Measurements from ENCODE around the gene IGFBP5.

IGFBP5 gene, protein sequence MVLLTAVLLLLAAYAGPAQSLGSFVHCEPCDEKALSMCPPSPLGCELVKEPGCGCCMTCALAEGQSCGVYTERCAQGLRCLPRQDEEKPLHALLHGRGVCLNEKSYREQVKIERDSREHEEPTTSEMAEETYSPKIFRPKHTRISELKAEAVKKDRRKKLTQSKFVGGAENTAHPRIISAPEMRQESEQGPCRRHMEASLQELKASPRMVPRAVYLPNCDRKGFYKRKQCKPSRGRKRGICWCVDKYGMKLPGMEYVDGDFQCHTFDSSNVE

GRCh38 chr2:216695401-216695821 lies at the start of gene IGFBP5:
IGFBP5 (minus strand) TSS chr2:216695549; CDS start chr2:216694775, 774 bp downstream.
- DNase-seq (ENCODE audit: low spot score), result peak; percentile 62

- DNase-seq (ENCODE audit: low spot score), result no peak
Observed at GRCh38 chr2:216743781-216744180, 48.4 kb upstream of the IGFBP5 start.

- no peak for DNase-seq (ENCODE audit: low spot score)
Observed at GRCh38 chr2:216742411-216742810, 47.1 kb upstream of the IGFBP5 start.

GRCh38 chr2:216741223-216741593 lies 45.9 kb upstream of the IGFBP5 start:
- no peak for DNase-seq (ENCODE audit: low spot score)

- DNase-seq (ENCODE audit: low spot score), result peak; percentile 73
Observed at GRCh38 chr2:216740557-216741222, 45.3 kb upstream of the IGFBP5 start.

GRCh38 chr2:216739035-216739434 lies 43.7 kb upstream of the IGFBP5 start:
- DNase-seq (ENCODE audit: low spot score), result no peak

- DNase-seq (ENCODE audit: low spot score), result no peak
Observed at GRCh38 chr2:216737676-216738075, 42.3 kb upstream of the IGFBP5 start.

DNA sequence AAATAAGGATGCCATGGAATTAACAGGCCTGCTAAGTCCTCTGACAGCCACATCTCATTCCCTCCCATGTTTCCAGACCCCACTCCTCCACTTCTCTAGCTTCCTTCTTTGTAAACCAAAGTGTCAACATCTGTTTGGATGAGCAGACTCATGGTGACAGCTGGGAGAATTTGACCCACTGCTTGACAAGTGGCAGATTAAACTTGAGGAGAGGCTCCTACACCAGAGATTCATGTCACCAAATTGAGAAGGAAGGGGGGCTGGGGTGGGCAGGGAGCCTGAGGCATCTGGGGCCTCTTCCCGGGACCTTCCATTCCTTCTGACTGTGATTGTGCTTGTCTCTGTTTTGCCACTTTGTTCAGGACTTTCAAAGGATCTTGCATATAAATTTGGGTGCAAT lies 41.0 kb upstream of the IGFBP5 start:
- no peak for DNase-seq (ENCODE audit: low spot score)

DNA sequence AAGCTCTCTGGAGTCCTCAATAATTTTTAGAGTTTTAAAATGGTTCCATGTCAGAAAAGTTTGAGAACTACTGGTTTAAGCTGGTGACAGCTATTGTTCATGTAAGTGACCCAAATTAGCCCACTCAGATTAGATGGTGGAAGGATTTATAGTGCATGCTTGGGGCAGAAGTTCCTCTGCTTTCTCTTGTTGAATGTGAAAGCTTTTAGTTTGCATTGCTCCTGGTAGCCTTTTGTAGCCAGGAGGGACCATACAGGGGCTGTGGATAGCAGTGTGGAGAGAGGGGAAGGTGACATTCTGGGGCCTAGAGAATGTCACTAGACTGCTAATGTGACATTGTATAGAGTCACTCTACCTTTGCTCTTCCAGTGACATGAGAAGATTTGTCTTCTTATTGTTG lies 40.3 kb upstream of the IGFBP5 start:
- DNase-seq (ENCODE audit: low spot score), result no peak

- no peak for DNase-seq (ENCODE audit: low spot score)
Observed at GRCh38 chr2:216735086-216735485, 39.7 kb upstream of the IGFBP5 start.

DNA sequence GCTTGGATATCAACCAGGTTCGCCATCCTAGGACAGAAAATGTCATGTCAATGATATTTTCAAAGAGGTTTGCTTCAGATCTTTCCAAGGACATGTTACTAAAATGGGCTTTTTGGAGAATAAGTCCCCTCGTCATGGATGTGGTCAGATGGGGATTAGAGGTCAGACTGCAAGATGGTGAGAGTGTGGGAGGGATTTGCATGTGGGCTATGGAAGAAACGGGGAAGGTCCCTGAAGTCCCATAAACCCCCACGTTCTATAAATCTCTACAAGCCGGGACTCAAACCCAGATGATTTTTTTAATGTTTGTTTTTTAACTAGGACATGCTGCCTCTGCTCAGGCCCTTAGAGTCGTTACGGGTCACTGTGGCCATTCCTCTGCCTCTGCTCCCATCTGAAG lies 37.7 kb upstream of the IGFBP5 start:
- no peak for DNase-seq (ENCODE audit: low spot score)

DNA sequence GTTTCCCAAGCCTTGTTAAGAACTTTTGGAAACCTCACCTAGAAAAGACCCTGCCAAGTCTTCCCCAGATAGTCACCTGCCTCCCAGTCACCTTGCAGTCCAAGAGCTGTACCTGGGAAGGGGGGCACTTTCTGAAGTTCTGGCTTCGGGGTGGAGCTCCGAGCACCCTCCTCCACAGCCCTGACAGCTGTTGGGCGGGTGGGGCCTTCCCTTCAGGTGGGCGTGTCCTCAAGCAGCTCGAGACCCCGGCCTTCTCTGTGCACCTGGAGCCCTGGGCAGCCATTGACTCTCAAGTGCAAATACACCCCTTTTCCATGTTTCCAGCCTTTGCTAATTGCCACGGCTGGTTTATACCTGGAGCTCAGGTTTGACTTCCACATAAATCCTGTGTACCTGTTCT lies 37.0 kb upstream of the IGFBP5 start:
- no peak for DNase-seq (ENCODE audit: low spot score)

GRCh38 chr2:216731465-216731864 lies 36.1 kb upstream of the IGFBP5 start:
- DNase-seq (ENCODE audit: low spot score), result no peak

GRCh38 chr2:216730871-216731270 lies 35.5 kb upstream of the IGFBP5 start:
- DNase-seq (ENCODE audit: low spot score), result no peak

GRCh38 chr2:216727346-216728122 lies 32.2 kb upstream of the IGFBP5 start:
- no peak for DNase-seq (ENCODE audit: low spot score)

GRCh38 chr2:216724190-216724589 lies 28.8 kb upstream of the IGFBP5 start:
- no peak for DNase-seq (ENCODE audit: low spot score)

- DNase-seq (ENCODE audit: low spot score), result no peak
Observed at GRCh38 chr2:216721141-216721540, 25.8 kb upstream of the IGFBP5 start.

- no peak for DNase-seq (ENCODE audit: low spot score)
Observed at GRCh38 chr2:216720722-216721121, 25.4 kb upstream of the IGFBP5 start.

DNA sequence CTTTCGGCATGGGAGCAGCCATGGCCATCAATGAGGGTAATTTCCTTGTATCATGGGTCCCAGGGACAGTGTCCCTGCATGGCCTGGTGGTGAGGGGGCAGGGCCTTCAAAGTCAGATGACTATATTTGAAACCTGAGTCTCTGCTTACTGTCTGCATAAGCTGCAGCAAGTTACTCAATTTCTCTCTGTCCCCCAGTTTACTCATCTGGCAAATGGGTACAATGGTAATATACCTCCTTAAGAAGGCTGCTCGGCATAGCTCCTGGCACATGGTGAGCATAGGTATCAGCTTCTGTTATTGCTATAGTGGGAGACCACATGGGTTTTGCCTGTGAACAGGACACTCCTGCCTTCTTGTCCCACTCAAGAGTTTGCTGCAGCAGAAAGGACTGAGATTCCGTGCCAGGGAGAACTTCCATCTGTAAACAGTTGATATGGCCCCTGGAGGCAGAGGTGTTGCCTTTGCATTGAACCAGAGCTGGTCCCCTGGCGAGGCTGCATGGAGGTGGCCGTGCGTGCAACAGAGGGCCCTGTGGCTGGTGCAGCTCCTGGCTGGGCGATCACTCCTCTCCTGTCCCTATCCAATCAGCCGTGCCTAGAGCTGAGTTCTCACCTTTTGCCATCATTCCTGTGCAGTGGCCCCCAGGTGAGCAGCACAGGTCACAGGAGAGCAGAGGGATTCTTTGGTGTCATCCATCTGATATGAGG lies 22.7 kb upstream of the IGFBP5 start:
- DNase-seq (ENCODE audit: low spot score), result no peak

DNA sequence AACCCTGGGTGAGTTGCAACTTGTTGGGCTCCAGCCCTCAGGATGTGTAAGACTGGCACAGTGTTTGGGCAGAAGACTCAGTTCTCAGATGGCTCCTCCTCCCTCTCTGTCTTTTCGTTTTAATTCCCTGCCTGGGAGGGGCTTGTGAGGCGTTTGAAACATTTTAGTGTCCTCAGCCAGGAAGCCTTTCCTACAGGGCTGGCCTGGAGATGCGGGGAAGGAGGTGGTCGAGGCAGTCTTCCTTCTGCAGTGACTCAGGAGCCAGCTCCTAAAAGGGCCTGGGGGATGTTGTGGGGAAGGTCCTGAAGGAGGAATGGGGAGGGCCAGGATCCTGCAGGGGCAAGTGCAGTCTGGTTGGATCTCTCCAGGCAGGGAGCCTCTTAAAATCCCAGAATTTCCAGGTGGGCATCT lies 22.1 kb upstream of the IGFBP5 start:
- no peak for DNase-seq (ENCODE audit: low spot score)

GRCh38 chr2:216716109-216716508 lies 20.8 kb upstream of the IGFBP5 start:
- DNase-seq (ENCODE audit: low spot score), result no peak

DNA sequence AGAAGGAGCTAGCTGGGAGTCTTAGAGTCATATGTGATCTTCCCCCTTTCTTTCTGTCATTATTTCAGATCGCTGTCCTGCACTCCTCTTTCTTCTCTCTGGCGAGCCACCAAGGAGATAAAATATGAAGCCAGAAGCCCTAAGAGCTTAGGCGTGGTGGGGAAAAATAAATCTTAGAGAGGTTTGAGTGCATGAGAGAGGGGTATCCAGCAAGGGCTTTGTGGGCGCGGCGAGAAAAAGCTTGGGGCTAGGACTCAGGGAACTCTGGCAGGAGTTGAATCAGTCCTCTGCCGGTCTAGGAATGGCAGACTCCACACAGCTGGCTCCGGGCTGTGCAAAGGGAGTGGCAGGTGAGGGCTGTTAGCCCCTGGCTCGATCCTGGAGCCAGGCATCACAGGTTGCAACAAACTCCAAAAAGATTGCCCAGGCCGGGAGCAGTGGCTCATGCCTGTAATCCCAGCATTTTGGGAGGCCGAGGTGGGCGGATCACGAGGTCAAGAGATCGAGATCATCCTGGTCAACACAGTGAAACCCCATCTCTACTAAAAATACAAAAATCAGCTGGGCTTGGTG lies 20.1 kb upstream of the IGFBP5 start:
- no peak for DNase-seq (ENCODE audit: low spot score)
